ENCODE measurements around the gene PRKACG. TPM values are rescaled to one million over a fixed set of nuclear protein-coding genes. Genes with fewer than 3 reads are reported as not detected.
"Not testable (repeated sequence)": the region's sequence is repeated elsewhere in the genome, so short reads cannot be mapped to it uniquely, and the experiment has no call there.

The PRKACG gene
- not detected for total RNA-seq

GRCh38 chr9:69014013-69014412, at the start of gene PRKACG:
TSS of gene PRKACG (minus strand) at chr9:69014113. CDS start at chr9:69014092, 21 bp downstream.
- ATAC-seq: no peak

- no peak for ATAC-seq
Observed at GRCh38 chr9:69062195-69062594, 48.3 kb upstream of the PRKACG start.

- ATAC-seq: no peak
Observed at GRCh38 chr9:69060766-69061165, 46.9 kb upstream of the PRKACG start.

DNA sequence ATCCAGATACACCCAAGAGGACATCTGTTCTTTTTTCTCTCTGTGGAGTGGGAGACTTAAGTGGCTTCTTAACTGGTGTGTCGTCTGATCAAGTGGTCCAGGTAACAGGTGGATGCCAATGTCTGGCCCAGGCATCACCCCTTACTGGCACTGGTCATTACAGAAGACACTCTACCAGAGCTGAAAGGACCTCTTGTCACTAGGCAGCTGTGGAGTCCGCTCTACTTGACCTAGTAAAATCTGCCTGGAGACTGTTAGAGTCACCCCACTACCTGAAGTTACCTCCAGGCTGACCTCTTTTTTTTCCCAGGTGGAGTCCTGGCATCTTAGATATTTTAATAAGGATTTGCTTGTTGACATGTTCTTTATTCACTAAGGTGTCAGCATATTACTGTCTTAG, 44.2 kb upstream of the PRKACG start:
- ATAC-seq: no peak

- no peak for ATAC-seq
Observed at GRCh38 chr9:69056191-69056815, 42.4 kb upstream of the PRKACG start.

GRCh38 chr9:69054989-69055388, 41.1 kb upstream of the PRKACG start:
- no peak for ATAC-seq

GRCh38 chr9:69050936-69051335, 37.0 kb upstream of the PRKACG start:
- not testable (repeated sequence) for ATAC-seq

DNA sequence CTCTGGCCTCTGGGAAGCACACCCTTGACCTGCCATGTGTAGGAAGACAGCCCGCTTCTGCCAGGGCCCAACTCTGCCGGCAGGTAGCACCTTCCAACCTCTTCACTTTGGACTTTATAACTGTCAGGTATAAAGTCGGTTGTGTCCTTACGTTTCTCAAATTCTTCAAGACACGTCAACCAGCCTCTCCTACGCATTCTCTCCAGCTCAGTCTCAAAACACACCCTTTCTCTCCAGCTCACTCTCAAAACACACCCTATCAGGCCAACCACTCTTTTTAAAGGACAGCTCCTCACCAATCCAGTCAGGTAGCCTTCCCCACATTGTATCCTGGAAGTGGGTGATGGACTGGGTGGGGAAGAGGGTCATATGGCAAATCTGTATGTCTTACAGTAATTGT, 35.2 kb upstream of the PRKACG start:
- peak; percentile 29 for ATAC-seq

GRCh38 chr9:69047371-69047770, 33.5 kb upstream of the PRKACG start:
- no peak for ATAC-seq

DNA sequence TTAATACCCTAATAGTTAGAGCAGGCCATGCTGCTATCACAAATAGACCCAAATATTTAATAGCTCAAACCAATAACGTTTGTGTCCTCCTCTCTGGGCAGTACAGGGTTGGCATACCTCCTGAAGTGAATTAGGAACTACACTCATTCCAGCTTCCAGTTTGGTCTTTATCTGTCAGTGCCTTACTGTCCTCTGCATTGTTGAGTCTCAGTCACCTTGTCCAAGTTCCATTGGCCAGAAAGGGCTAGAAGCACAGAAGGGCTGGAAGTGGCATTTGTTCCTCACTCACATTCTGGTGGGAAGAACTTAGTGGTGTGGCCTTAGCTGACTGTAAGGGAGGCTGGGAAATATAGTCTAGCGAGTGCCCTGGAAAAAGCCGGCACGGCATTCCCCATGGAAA, 32.8 kb upstream of the PRKACG start:
- no peak for ATAC-seq

DNA sequence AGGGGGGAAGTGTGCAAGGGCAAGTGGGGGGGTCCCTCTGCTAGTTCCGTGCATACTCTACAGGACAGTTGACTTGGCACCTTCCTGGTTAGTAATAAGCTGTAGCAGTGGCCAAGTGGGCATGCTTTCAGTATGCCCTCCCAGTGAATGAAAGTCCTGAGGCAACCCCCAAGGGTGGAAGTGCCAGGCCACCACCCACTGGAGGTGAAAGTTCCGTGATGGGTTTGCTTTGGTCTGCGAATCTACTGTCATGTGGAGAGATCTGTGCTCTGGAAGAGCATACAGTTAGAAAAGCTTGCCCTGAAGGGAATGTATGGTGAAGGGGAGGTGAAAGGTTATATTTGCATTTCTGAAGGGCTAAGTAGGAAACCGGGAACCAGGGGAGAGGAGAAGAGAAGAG, 31.9 kb upstream of the PRKACG start:
- no peak for ATAC-seq

- peak; percentile 55 for ATAC-seq
Observed at GRCh38 chr9:69044240-69045219, 30.6 kb upstream of the PRKACG start.

DNA sequence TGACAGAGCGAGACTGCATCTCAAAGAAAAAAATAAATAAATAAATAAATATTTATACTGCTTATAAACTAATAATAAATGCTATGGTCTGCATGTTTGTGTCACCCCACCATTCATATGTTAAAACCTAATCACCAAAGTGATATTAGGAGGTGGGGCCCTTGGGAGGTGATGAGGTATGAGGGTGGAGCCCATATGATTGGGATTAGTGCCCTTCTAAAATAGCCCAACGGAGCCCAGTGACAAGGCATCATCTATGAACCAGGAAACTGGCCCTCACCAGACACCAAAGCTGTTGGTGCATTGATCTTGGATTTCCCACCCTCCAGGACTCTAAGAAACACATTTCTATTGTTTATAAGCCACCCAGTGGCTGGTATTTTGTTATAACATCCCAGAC, 26.7 kb upstream of the PRKACG start:
- ATAC-seq: no peak

DNA sequence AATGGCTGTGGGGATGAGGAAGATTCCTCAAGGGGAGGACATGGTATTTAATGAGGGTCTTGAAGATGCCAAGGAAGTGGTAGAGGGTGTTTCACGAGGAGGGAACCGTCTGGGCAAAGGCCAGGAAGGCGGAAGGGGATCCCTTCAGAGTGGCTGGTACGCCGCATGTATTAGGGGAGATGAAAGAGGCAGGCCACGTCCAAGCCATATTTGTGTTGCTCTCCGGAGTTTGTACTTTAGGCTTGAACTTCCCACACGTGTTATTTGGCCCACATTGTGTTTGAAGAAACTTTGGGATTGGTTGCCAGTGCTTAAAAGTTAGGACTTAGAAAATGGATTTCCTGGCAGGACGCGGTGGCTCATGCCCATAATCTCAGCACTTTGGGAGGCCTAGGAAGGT, 22.9 kb upstream of the PRKACG start:
- no peak for ATAC-seq

GRCh38 chr9:69036309-69036708, 22.4 kb upstream of the PRKACG start:
- ATAC-seq: no peak

DNA sequence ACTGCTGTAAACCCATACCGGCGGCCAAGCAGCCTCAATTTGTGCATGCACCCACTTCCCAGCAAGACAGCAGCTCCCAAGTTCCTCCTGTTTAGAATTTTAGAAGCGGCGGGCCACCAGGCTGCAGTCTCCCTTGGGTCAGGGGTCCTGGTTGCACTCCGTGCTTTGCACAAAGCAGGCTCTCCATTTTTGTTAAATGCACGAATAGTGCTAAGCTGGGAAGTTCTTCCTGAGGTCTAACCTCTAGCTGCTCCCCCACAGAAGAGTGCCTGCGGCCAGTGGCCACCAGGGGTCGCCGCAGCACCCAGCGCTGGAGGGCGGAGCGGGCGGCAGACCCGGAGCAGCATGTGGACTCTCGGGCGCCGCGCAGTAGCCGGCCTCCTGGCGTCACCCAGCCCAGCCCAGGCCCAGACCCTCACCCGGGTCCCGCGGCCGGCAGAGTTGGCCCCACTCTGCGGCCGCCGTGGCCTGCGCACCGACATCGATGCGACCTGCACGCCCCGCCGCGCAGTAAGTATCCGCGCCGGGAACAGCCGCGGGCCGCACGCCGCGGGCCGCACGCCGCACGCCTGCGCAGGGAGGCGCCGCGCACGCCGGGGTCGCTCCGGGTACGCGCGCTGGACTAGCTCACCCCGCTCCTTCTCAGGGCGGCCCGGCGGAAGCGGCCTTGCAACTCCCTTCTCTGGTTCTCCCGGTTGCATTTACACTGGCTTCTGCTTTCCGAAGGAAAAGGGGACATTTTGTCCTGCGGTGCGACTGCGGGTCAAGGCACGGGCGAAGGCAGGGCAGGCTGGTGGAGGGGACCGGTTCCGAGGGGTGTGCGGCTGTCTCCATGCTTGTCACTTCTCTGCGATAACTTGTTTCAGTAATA, 21.8 kb upstream of the PRKACG start, which contains the start of gene FXN:
Gene FXN, plus strand, starts transcription at position 315 of the 871 bp plus-strand sequence. Its CDS starts 31 bp downstream, at position 346.
- ATAC-seq: peak; percentile 97

- no peak for ATAC-seq
Observed at GRCh38 chr9:69034071-69034470, 20.2 kb upstream of the PRKACG start.

GRCh38 chr9:69030851-69031645, 17.1 kb upstream of the PRKACG start:
- no peak for ATAC-seq

DNA sequence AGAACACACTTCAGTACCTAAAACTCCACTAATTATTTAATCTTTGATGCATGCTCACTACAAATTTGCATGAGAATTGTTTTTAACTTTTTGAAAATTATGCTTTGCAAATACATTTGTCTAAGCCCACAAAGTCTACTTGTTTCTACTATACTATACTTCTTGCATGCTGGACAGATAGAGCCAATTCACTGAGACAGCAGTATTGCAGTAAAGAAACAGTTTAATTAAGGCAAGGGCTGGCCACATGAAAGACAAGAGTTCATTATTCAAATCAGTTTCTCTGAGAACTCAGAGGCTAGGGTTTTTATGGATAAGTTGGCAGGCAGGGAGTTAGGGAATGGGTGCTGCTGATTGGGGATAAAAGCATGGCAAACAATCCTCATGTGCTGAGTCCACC, 15.6 kb upstream of the PRKACG start:
- ATAC-seq: no peak

DNA sequence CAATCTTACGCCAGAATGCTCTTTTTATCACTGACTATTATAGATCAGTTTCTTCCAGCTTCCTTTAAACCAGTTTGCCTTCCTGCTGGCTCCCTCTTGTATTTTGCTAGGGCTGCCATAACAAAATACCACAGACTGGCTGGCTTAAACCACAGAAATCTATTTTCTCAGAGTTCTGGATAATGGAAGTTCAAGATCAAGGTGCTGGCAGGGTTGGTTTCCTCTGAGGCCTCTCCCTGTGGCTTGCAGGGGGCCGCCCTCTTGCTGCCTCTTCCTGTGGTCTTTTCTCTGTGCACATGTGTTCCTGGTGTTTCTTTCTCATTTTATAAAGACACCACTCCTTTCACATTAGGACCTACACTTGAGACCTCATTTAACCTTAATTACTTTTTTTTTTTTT, 14.8 kb upstream of the PRKACG start:
- ATAC-seq: no peak

DNA sequence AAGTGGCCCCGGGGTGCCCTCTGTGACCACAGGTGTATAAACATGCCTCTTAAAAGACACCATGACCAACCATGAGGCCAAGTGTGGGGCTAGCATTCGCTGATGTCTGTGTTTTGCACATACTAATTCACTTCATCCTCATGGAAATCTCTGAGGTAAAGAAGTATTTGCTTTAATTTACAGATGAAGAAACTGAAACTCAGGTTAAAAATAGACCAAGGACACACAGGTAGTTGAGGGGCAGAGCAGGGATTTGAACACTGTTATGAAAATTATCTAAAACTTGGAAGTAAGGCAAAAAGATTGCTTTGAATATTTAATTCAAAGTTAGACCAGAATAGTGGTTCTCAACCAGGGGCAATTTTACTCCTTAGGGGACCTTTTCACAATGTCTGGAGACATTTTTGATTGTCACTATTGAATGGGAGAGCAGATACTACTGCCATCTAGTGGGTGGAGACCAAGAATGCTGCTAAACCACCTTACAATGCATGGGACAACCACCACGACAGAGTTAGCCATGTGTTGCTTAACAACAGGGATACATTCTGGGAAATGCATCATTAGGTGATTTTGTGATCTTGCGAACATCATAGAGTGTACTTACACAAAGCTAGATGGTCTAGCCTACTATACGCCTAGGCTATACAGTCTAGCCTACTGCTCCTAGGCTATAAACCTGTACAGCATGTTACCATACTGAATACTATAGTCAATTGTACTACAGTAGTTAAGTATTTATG, 13.6 kb upstream of the PRKACG start:
- peak; percentile 73 for ATAC-seq
